Ovary (tissue), 3 donors: ENCODE data around the gene RGS10.

Experiments used
- CTCF ChIP-seq, 3 donors: fragments of 450-650 bp in 2 of 3; fragments of 200-600 bp in 1 of 3; IDR thresholded peaks; one replicate each; pipeline versions ENCODE4 v1.5.1 to v1.8.0; 2016 to 2022; ENCODE audit warnings: antibody characterized with exemption in 3 of 3, mild to moderate bottlenecking in 1 of 3
- EP300 ChIP-seq: sonication (generic); formaldehyde crosslinking; IDR thresholded peaks from one replicate; pipeline ENCODE4 v1.6.1; 2017; ENCODE audit warnings: antibody characterized with exemption
- POLR2A ChIP-seq: fragments of 450-650 bp; IDR thresholded peaks from one replicate; pipeline ENCODE4 v1.6.1; 2017; ENCODE audit warnings: antibody characterized with exemption, mild to moderate bottlenecking, moderate library complexity
- donor health status: DM: no; HTN: no; CAD: no.

GRCh38 chr10:119535305-119535704 lies 7.2 kb downstream of the RGS10 start:
- TF ChIP-seq CTCF (IDR thresholded peaks at IDR 0.05) (no peak), POLR2A (no peak), EP300 (no peak)
